CD8-positive, alpha-beta memory T cell (primary cell): ENCODE results near the gene MFNG. TPM values are rescaled to one million over a fixed set of nuclear protein-coding genes. Genes with fewer than 3 reads are reported as not detected.
A peak's percentile ranks its signal among the peaks of the same experiment; 100 is the strongest.

Source experiments
- CTCF ChIA-PET: fragments of 350-600 bp; sonication (Branson Sonifier 250); formaldehyde crosslinking; loops from one replicate; lab custom pipeline; 2021; ENCODE audit warnings: antibody characterized with exemption; lab: Charles Lee
- POLR2A ChIA-PET: fragments of 350-600 bp; sonication (Branson Sonifier 250); formaldehyde crosslinking; loops from one replicate; lab custom pipeline; 2021; ENCODE audit warnings: antibody characterized with exemption; lab: Charles Lee
- DNase-seq, 5 donors: peaks; one replicate each; pipeline versions ENCODE4 v3.0.0 to v3.0.0-alpha.2; 2020 to 2022; ENCODE audit warnings: mixed read lengths in 1 of 5
- H3K27ac ChIP-seq: one replicate; pipeline ENCODE4 v1.7.0; 2013; ENCODE audit warnings: low read depth, mild to moderate bottlenecking, low read length, moderate library complexity
- H3K27me3 ChIP-seq: 2 replicates; pipeline ENCODE4 v1.7.0; 2013; ENCODE audit warnings: low read length, mild to moderate bottlenecking; ENCODE audit not compliant: insufficient read depth, poor library complexity, severe bottlenecking
- H3K36me3 ChIP-seq: 2 replicates; pipeline ENCODE4 v1.7.0; 2013; ENCODE audit warnings: mild to moderate bottlenecking, low read length, moderate library complexity; ENCODE audit not compliant: insufficient read depth
- H3K4me1 ChIP-seq: 2 replicates; pipeline ENCODE4 v1.7.0; 2013; ENCODE audit warnings: mild to moderate bottlenecking, low read length, moderate library complexity; ENCODE audit not compliant: insufficient read depth
- H3K4me3 ChIP-seq: 2 replicates; pipeline ENCODE4 v1.7.0; 2013; ENCODE audit warnings: mild to moderate bottlenecking, low read length
- H3K9me3 ChIP-seq: 2 replicates; pipeline ENCODE4 v1.7.0; 2013; ENCODE audit warnings: mild to moderate bottlenecking, low read length
- H3K27ac Mint-ChIP-seq, 8 donors: one replicate each; pipeline ENCODE4 v1.8.0; 2020 to 2021; ENCODE audit warnings: mixed read lengths in 8 of 8, mild to moderate bottlenecking in 6 of 8, inconsistent platforms in 3 of 8, moderate library complexity in 3 of 8
- H3K27me3 Mint-ChIP-seq, 2 donors: one replicate each; pipeline ENCODE4 v1.8.0; 2020 to 2021; ENCODE audit warnings: mixed read lengths in 2 of 2, mild to moderate bottlenecking in 1 of 2, moderate library complexity in 1 of 2
- H3K36me3 Mint-ChIP-seq, 3 donors: one replicate each; pipeline ENCODE4 v1.8.0; 2020 to 2021; ENCODE audit warnings: mixed read lengths in 3 of 3, inconsistent platforms in 1 of 3, mild to moderate bottlenecking in 1 of 3
- H3K4me1 Mint-ChIP-seq, 3 donors: one replicate each; pipeline ENCODE4 v1.8.0; 2020 to 2021; ENCODE audit warnings: mixed read lengths in 3 of 3, inconsistent platforms in 1 of 3, mild to moderate bottlenecking in 1 of 3
- H3K4me3 Mint-ChIP-seq, 7 donors: one replicate each; pipeline ENCODE4 v1.8.0; 2020 to 2021; ENCODE audit warnings: mixed read lengths in 7 of 7, mild to moderate bottlenecking in 6 of 7, moderate library complexity in 4 of 7, inconsistent platforms in 2 of 7
- H3K9me3 Mint-ChIP-seq, 5 donors: one replicate each; pipeline ENCODE4 v1.8.0; 2020 to 2022; ENCODE audit warnings: mixed read lengths in 5 of 5, mild to moderate bottlenecking in 3 of 5, moderate library complexity in 2 of 5, inconsistent platforms in 1 of 5
- polyA plus RNA-seq: library from polyadenylated mRNA; unstranded; fragments of 300-500 nt; fragmentation: Illumina TruSeq; gene quantifications from one replicate; pipeline ENCODE4 v1.2.3, GENCODE V29; 2021
- total RNA-seq, 2 experiments: library from RNA; stranded (reverse); gene quantifications; one replicate each; pipeline ENCODE4 v1.2.3, GENCODE V29; 2021

Gene MFNG
- total and polyA plus RNA-seq, 3 experiments from 2014 or later: 162 to 323 (median 171) TPM

GRCh38 chr22:37435970-37436603 is 50.1 kb downstream of the MFNG start:
- Mint-ChIP-seq H3K4me1 (no peaks in the 10 kb centered on the region), H3K4me3 (no peak overlapping the region), H3K27ac (no peak overlapping the region), H3K36me3 (peaks cover 0 to 26% (median 0%) of the 10 kb centered on the region in 3 donors), H3K9me3 (peaks cover 0 to 3% (median 0%) of the 10 kb centered on the region in 5 donors), H3K27me3 (peaks cover 30 to 39% of the 10 kb centered on the region in 2 donors)
- Histone ChIP-seq H3K4me3 (no peak overlapping the region), H3K9me3 (no peaks in the 10 kb centered on the region), H3K36me3 (no peaks in the 10 kb centered on the region), H3K27me3 (peaks cover 4% of the 10 kb centered on the region), H3K27ac (no peak overlapping the region), H3K4me1 (no peaks in the 10 kb centered on the region)
- DNase-seq: no peak
- ChIA-PET POLR2A (no interaction called here), CTCF (no interaction called here)

- POLR2A ChIA-PET: no interaction called here
Observed at GRCh38 chr22:37433786-37434185, 52.4 kb downstream of the MFNG start.

GRCh38 chr22:37432708-37433054 is 53.5 kb downstream of the MFNG start:
- DNase-seq: no peak
- Histone ChIP-seq H3K27ac (no peak overlapping the region), H3K36me3 (no peaks in the 10 kb centered on the region), H3K27me3 (peaks cover 28% of the 10 kb centered on the region), H3K4me1 (peaks cover 6% of the 10 kb centered on the region), H3K4me3 (no peak overlapping the region), H3K9me3 (no peaks in the 10 kb centered on the region)
- Mint-ChIP-seq H3K4me3 (no peak overlapping the region), H3K36me3 (peaks cover 0 to 21% (median 0%) of the 10 kb centered on the region in 3 donors), H3K9me3 (peaks cover 0 to 3% (median 0%) of the 10 kb centered on the region in 5 donors), H3K27me3 (peaks cover 52 to 63% of the 10 kb centered on the region in 2 donors), H3K27ac (no peak overlapping the region), H3K4me1 (peaks cover 0 to 12% (median 3%) of the 10 kb centered on the region in 3 donors)
- ChIA-PET CTCF (no interaction called here), POLR2A (no interaction called here)

More at GRCh38 chr22:37433786-37434185, 52.4 kb downstream of the MFNG start:
- H3K9me3 ChIP-seq: no peaks in the 10 kb centered on the region
- H3K4me1 ChIP-seq: no peaks in the 10 kb centered on the region
- no peak overlapping the region for H3K4me3 ChIP-seq
- Mint-ChIP-seq H3K27me3 (peaks cover 44 to 53% of the 10 kb centered on the region in 2 donors), H3K4me1 (peaks cover 0 to 4% (median 3%) of the 10 kb centered on the region in 3 donors), H3K36me3 (peaks cover 0 to 21% (median 0%) of the 10 kb centered on the region in 3 donors), H3K4me3 (no peak overlapping the region), H3K9me3 (peaks cover 0 to 3% (median 0%) of the 10 kb centered on the region in 5 donors), H3K27ac (no peak overlapping the region)
- H3K27me3 ChIP-seq: peaks cover 17% of the 10 kb centered on the region
- CTCF ChIA-PET: no interaction called here
- H3K27ac ChIP-seq: no peak overlapping the region
- DNase-seq: no peak
- H3K36me3 ChIP-seq: no peaks in the 10 kb centered on the region

GRCh38 chr22:37431801-37432707 is 54.1 kb downstream of the MFNG start:
- no peaks in the 10 kb centered on the region for H3K36me3 ChIP-seq
- H3K9me3 Mint-ChIP-seq: peaks cover 0 to 3% (median 0%) of the 10 kb centered on the region in 5 donors
- peaks cover 6% of the 10 kb centered on the region for H3K4me1 ChIP-seq
- H3K9me3 ChIP-seq: no peaks in the 10 kb centered on the region
- no peak overlapping the region for H3K4me3 Mint-ChIP-seq
- no peak overlapping the region for H3K27ac ChIP-seq
- DNase-seq: no peak
- H3K27me3 Mint-ChIP-seq: peaks cover 52 to 59% of the 10 kb centered on the region in 2 donors
- H3K27me3 ChIP-seq: peaks cover 29% of the 10 kb centered on the region
- no peak overlapping the region for H3K27ac Mint-ChIP-seq
- POLR2A ChIA-PET: no interaction called here
- CTCF ChIA-PET: interaction anchor here (1.2 to 4.1 kb wide), 3 partner anchors 10 to 171 kb away, joined by 3 to 12 read pairs (median 4); no protein-coding TSS in a partner anchor
- H3K36me3 Mint-ChIP-seq: peaks cover 0 to 21% (median 0%) of the 10 kb centered on the region in 3 donors
- H3K4me3 ChIP-seq: no peak overlapping the region
- H3K4me1 Mint-ChIP-seq: peaks cover 0 to 12% (median 3%) of the 10 kb centered on the region in 3 donors

GRCh38 chr22:37431366-37431765 is 54.8 kb downstream of the MFNG start:
- Mint-ChIP-seq H3K27me3 (peaks cover 58 to 63% of the 10 kb centered on the region in 2 donors), H3K9me3 (peaks cover 0 to 3% (median 0%) of the 10 kb centered on the region in 5 donors), H3K4me3 (no peak overlapping the region), H3K36me3 (peaks cover 0 to 21% (median 0%) of the 10 kb centered on the region in 3 donors), H3K4me1 (peaks cover 0 to 18% (median 3%) of the 10 kb centered on the region in 3 donors), H3K27ac (no peak overlapping the region)
- POLR2A ChIA-PET: no interaction called here
- Histone ChIP-seq H3K4me3 (no peak overlapping the region), H3K9me3 (no peaks in the 10 kb centered on the region), H3K36me3 (no peaks in the 10 kb centered on the region), H3K4me1 (peaks cover 6% of the 10 kb centered on the region), H3K27ac (no peak overlapping the region), H3K27me3 (peaks cover 29% of the 10 kb centered on the region)
- CTCF ChIA-PET: interaction anchor here (1.2 to 4.1 kb wide), 3 partner anchors 9 to 170 kb away, joined by 3 to 12 read pairs (median 4); no protein-coding TSS in a partner anchor
- no peak for DNase-seq

- ChIA-PET CTCF (interaction anchor here (1.2 to 4.1 kb wide), 3 partner anchors 9 to 170 kb away, joined by 3 to 12 read pairs (median 4); no protein-coding TSS in a partner anchor), POLR2A (no interaction called here)
- H3K27me3 ChIP-seq: peaks cover 30% of the 10 kb centered on the region
- DNase-seq: no peak
- Mint-ChIP-seq H3K4me1 (peaks cover 3 to 22% (median 4%) of the 10 kb centered on the region in 3 donors), H3K36me3 (peaks cover 0 to 21% (median 0%) of the 10 kb centered on the region in 3 donors), H3K27ac (no peak overlapping the region), H3K4me3 (no peak overlapping the region), H3K9me3 (peaks cover 0 to 3% (median 0%) of the 10 kb centered on the region in 5 donors), H3K27me3 (peaks cover 62 to 67% of the 10 kb centered on the region in 2 donors)
- H3K4me1 ChIP-seq: peaks cover 6% of the 10 kb centered on the region
- no peak overlapping the region for H3K4me3 ChIP-seq
- H3K36me3 ChIP-seq: no peaks in the 10 kb centered on the region
- H3K27ac ChIP-seq: no peak overlapping the region
- no peaks in the 10 kb centered on the region for H3K9me3 ChIP-seq
Observed at GRCh38 chr22:37430941-37431340, 55.2 kb downstream of the MFNG start.

- no peak overlapping the region for H3K27ac ChIP-seq
- H3K9me3 ChIP-seq: no peaks in the 10 kb centered on the region
- H3K4me3 ChIP-seq: no peak overlapping the region
- H3K4me1 ChIP-seq: peaks cover 6% of the 10 kb centered on the region
- ChIA-PET CTCF (interaction anchor here (0.6 to 4.1 kb wide), 20 partner anchors 9 to 190 kb away, joined by 3 to 17 read pairs (median 4); partner anchors contain the start of genes MFNG and RAC2), POLR2A (no interaction called here)
- Mint-ChIP-seq H3K27ac (peak overlapping the region in 1 of 8 donors; percentile 7), H3K4me3 (peak overlapping the region in 3 of 7 donors; percentile 6 to 55 (median 32)), H3K36me3 (peaks cover 0 to 21% (median 0%) of the 10 kb centered on the region in 3 donors), H3K27me3 (peaks cover 61 to 78% of the 10 kb centered on the region in 2 donors), H3K4me1 (peaks cover 3 to 22% (median 6%) of the 10 kb centered on the region in 3 donors), H3K9me3 (peaks cover 0 to 3% (median 0%) of the 10 kb centered on the region in 5 donors)
- peaks cover 31% of the 10 kb centered on the region for H3K27me3 ChIP-seq
- no peaks in the 10 kb centered on the region for H3K36me3 ChIP-seq
- peak; percentile 42 to 73 (median 51) for DNase-seq
Observed at GRCh38 chr22:37428649-37429586, 57.3 kb downstream of the MFNG start.
